Liver (tissue), 3 donors: ENCODE measurements around the gene ARHGEF40.

Experiments used
- TAF1 ChIP-seq: conservative IDR thresholded peaks from 2 replicates; pipeline ENCODE4 v1.6.1; 2016; ENCODE audit warnings: antibody characterized with exemption, mild to moderate bottlenecking
- TF ChIP-seq, protein P1 (sequence below): fragments of 150-350 bp; IDR thresholded peaks from 2 replicates; pipeline ENCODE4 v1.5.1; 2017; ENCODE audit warnings: improper control_type of control experiment, low read depth, low read length; ENCODE audit not compliant: missing input control
- donor health status: healthy.
- donor health status: healthy.

DNA sequence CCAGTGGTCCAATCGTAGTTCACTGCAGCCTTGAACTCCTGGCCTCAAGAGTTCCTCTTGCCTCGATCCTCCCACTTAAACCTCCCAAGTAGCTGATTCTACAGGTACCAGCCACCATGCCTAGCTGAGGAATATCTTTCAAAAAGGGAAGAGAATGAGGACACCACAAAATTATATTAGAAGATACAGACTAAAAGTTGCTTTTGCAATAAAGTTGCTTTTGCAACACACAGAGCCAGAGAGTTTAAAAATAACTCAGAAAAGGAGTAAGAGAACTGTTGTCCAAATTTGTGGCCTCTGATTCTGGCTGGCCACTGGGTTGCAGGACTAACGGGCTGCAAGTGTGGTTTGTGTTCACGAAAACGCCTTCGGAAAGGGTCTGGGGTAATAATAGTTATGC is 50.6 kb downstream of the ARHGEF40 start:
- TF ChIP-seq, protein P1, sequence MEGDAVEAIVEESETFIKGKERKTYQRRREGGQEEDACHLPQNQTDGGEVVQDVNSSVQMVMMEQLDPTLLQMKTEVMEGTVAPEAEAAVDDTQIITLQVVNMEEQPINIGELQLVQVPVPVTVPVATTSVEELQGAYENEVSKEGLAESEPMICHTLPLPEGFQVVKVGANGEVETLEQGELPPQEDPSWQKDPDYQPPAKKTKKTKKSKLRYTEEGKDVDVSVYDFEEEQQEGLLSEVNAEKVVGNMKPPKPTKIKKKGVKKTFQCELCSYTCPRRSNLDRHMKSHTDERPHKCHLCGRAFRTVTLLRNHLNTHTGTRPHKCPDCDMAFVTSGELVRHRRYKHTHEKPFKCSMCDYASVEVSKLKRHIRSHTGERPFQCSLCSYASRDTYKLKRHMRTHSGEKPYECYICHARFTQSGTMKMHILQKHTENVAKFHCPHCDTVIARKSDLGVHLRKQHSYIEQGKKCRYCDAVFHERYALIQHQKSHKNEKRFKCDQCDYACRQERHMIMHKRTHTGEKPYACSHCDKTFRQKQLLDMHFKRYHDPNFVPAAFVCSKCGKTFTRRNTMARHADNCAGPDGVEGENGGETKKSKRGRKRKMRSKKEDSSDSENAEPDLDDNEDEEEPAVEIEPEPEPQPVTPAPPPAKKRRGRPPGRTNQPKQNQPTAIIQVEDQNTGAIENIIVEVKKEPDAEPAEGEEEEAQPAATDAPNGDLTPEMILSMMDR = no peak
- TF ChIP-seq TAF1 = no peak
